ENCODE measurements around the gene CHMP2A. TPM values are rescaled to one million over a fixed set of nuclear protein-coding genes. Genes with fewer than 3 reads are reported as not detected.

The CHMP2A gene
- total and polyA plus RNA-seq, 2 of the 13 experiments (the other 11 are each of a cell fraction or from before 2014, with no cell fraction given): 49.7 to 55.0 TPM

DNA sequence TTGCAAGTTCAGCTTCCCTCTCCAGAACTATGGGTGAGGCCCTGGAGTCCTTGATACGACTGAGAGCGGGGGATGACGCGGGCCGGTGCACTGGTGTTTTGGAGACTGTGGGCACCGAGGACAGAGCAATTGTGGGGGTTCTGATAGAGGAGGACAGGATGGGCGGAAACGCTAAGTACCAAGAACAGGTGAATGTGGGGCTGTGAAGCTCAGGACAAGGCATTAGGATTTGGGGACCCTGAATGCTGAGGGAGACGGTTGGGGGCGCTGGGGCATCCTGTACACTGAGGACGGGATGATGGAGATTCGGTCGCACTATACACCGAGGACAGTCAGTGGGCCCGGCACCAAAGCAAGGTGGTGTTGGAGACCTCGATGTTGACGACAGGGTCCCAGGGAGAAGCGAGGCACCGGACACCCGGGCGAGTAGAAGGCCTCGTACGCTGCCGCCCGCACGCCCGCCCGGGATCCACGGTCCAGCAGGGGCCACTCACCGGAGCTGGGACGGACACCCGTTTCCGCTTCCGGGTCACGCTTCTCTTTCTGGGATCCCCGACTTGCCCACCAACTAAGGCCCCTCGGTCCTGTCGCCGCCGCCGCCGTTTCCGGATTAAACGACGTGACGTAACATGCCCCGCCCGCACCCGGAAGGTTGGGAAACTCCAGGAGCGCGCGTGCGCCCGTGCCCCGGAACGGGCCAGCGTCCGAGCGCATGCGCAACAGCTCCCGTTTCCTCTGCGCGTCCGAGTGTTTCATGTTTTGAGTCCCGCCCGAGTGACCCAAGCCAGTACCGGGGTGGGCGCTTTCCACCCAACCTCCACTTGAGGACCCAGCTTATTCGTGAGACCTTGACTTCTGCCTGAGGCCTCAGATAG, at the start of gene CHMP2A (continued):
- TF ChIP-seq GTF3A (CRISPR knock-in tag; conservative IDR thresholded peaks at IDR 0.05) (no peak), MAFG (CRISPR knock-in tag; IDR thresholded peaks at IDR 0.05) (no peak), GLMP (CRISPR knock-in tag; IDR thresholded peaks at IDR 0.05; ENCODE audit: borderline replicate concordance) (no peak), NCOA1 (CRISPR knock-in tag; IDR thresholded peaks at IDR 0.05) (no peak), RXRA (CRISPR knock-in tag; IDR thresholded peaks at IDR 0.05) (peak; percentile 22; the same call in 1 of the 2 replicates), MXI1 (IDR thresholded peaks at IDR 0.05; ENCODE audit: borderline replicate concordance, low read depth, low read length) (peak; percentile 58; the same call in 1 of the 3 replicates), POLR2AphosphoS5 (IDR thresholded peaks at IDR 0.05; ENCODE audit: low read depth, low read length) (peak; percentile 50), ARNTL (CRISPR knock-in tag; IDR thresholded peaks at IDR 0.05) (0 out of 2 replicates have a peak, but pooled peaks have one; percentile 39), HNRNPK (IDR thresholded peaks at IDR 0.05; ENCODE audit: low read depth, low read length, poor library complexity, severe bottlenecking) (no peak), ATF7 (IDR thresholded peaks at IDR 0.05) (no peak), ATF7 (CRISPR knock-in tag; IDR thresholded peaks at IDR 0.05) (no peak), ZNF547 (CRISPR knock-in tag; IDR thresholded peaks at IDR 0.05) (no peak), ZNF44 (CRISPR knock-in tag; IDR thresholded peaks at IDR 0.05) (no peak), ZNF607 (CRISPR knock-in tag; IDR thresholded peaks at IDR 0.05; ENCODE audit: borderline replicate concordance) (peak; percentile 77; the same call in 1 of the 2 replicates), RAD51 (IDR thresholded peaks at IDR 0.05; ENCODE audit: borderline replicate concordance) (no peak), ZNF251 (CRISPR knock-in tag; IDR thresholded peaks at IDR 0.05) (no peak), NFRKB (IDR thresholded peaks at IDR 0.05) (no peak), THAP11 (CRISPR knock-in tag; IDR thresholded peaks at IDR 0.05) (peak; percentile 90), TEF (CRISPR knock-in tag; IDR thresholded peaks at IDR 0.05) (no peak; the same call in 1 of the 2 replicates), ZNF414 (CRISPR knock-in tag; IDR thresholded peaks at IDR 0.05) (no peak), CBX1 (IDR thresholded peaks at IDR 0.05; ENCODE audit: low read depth) (peak; percentile 34), NFIC (IDR thresholded peaks at IDR 0.05; ENCODE audit: low read length) (no peak)
- TF ChIP-seq, protein P1, sequence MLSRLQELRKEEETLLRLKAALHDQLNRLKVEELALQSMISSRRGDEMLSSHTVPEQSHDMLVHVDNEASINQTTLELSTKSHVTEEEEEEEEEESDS (CRISPR knock-in tag; IDR thresholded peaks at IDR 0.05; ENCODE audit: borderline replicate concordance): no peak
- TF ChIP-seq, protein P2, sequence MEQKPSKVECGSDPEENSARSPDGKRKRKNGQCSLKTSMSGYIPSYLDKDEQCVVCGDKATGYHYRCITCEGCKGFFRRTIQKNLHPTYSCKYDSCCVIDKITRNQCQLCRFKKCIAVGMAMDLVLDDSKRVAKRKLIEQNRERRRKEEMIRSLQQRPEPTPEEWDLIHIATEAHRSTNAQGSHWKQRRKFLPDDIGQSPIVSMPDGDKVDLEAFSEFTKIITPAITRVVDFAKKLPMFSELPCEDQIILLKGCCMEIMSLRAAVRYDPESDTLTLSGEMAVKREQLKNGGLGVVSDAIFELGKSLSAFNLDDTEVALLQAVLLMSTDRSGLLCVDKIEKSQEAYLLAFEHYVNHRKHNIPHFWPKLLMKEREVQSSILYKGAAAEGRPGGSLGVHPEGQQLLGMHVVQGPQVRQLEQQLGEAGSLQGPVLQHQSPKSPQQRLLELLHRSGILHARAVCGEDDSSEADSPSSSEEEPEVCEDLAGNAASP (CRISPR knock-in tag; IDR thresholded peaks at IDR 0.05; ENCODE audit: borderline replicate concordance): no peak
